Measurements from ENCODE around the gene C4orf50. TPM values are rescaled to one million over a fixed set of nuclear protein-coding genes. Genes with fewer than 3 reads are reported as not detected.

The C4orf50 gene
- total and polyA plus RNA-seq, 2 experiments from 2014 or later = not detected

- Histone ChIP-seq H2AFZ (no peak overlapping the region), H3K27ac (no peak overlapping the region), H3K4me2 (ENCODE audit: unreplicated experiment) (no peak overlapping the region), H3K79me2 (ENCODE audit: insufficient read depth) (no peaks in the 10 kb centered on the region), H3K27me3 (replicated peaks; ENCODE audit: insufficient read depth) (peaks cover 20% of the 10 kb centered on the region), H3K9ac (no peak overlapping the region), H3K4me3 (no peak overlapping the region), H4K20me1 (ENCODE audit: insufficient read depth) (no peaks in the 10 kb centered on the region), H3K4me1 (ENCODE audit: insufficient read depth) (no peaks in the 10 kb centered on the region), H3K9me2 (ENCODE audit: insufficient read depth) (no peaks in the 10 kb centered on the region), H3F3A (ENCODE audit: insufficient read depth) (no peaks in the 10 kb centered on the region), H3K36me3 (ENCODE audit: low read depth) (no peaks in the 10 kb centered on the region), H3K9me3 (ENCODE audit: low read depth) (no peaks in the 10 kb centered on the region)
- no peak for DNase-seq
- TF ChIP-seq EZH2 (IDR thresholded peaks at IDR 0.05; ENCODE audit: insufficient read depth, poor library complexity, severe bottlenecking) (no peak), EZH2phosphoT487 (IDR thresholded peaks at IDR 0.05; ENCODE audit: insufficient read depth, low read depth) (no peak)
- WGBS, 2 experiments (ENCODE audit: low coverage in 1 of 2, low lambda C conversion rate in 2 of 2, missing lambda C conversion rate in 2 of 2) = 27 to 32% methylated on average over 3 of the region's 3 CpGs
- in situ Hi-C loops (cut with MboI) = no loop called here
These were observed 91.1 kb downstream of the C4orf50 start for GRCh38 chr4:5927116-5927515.

DNA sequence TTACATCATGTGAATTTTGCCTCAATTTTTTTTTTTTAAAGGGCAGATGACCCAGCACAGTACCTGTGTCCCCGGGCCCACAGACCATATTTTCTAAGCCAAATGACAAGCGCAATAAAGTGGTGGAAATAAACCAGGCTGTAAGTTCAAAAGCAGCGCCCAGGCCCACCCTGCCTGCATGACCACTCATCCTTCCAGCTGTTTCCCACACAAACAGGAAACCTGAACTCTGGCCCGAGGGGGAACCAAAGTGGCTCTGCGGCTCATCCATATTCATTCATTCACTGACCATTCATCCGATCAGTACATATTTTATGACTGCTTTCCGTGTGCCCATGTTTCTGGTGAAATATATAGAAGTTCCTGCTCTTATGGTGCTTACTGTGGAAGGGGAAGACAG, 91.6 kb downstream of the C4orf50 start:
- no peaks in the 10 kb centered on the region for H3F3A ChIP-seq (ENCODE audit: insufficient read depth)
- no peaks in the 10 kb centered on the region for H4K20me1 ChIP-seq (ENCODE audit: insufficient read depth)
- TF ChIP-seq EZH2 (IDR thresholded peaks at IDR 0.05; ENCODE audit: insufficient read depth, poor library complexity, severe bottlenecking) (no peak), EZH2phosphoT487 (IDR thresholded peaks at IDR 0.05; ENCODE audit: insufficient read depth, low read depth) (no peak)
- H3K4me1 ChIP-seq (ENCODE audit: insufficient read depth) = no peaks in the 10 kb centered on the region
- no peak overlapping the region for H3K4me3 ChIP-seq
- H3K9me2 ChIP-seq (ENCODE audit: insufficient read depth) = no peaks in the 10 kb centered on the region
- no peak for DNase-seq
- H2AFZ ChIP-seq = no peak overlapping the region
- H3K27ac ChIP-seq = no peak overlapping the region
- peaks cover 17% of the 10 kb centered on the region for H3K27me3 ChIP-seq (replicated peaks; ENCODE audit: insufficient read depth)
- in situ Hi-C loops (cut with MboI) = no loop called here
- H3K36me3 ChIP-seq (ENCODE audit: low read depth) = no peaks in the 10 kb centered on the region
- 43 to 44% methylated on average over 7 of the region's 7 CpGs for WGBS, 2 experiments (ENCODE audit: low coverage in 1 of 2, low lambda C conversion rate in 2 of 2, missing lambda C conversion rate in 2 of 2)
- H3K9ac ChIP-seq = no peak overlapping the region
- H3K79me2 ChIP-seq (ENCODE audit: insufficient read depth) = no peaks in the 10 kb centered on the region
- no peaks in the 10 kb centered on the region for H3K9me3 ChIP-seq (ENCODE audit: low read depth)
- no peak overlapping the region for H3K4me2 ChIP-seq (ENCODE audit: unreplicated experiment)

DNA sequence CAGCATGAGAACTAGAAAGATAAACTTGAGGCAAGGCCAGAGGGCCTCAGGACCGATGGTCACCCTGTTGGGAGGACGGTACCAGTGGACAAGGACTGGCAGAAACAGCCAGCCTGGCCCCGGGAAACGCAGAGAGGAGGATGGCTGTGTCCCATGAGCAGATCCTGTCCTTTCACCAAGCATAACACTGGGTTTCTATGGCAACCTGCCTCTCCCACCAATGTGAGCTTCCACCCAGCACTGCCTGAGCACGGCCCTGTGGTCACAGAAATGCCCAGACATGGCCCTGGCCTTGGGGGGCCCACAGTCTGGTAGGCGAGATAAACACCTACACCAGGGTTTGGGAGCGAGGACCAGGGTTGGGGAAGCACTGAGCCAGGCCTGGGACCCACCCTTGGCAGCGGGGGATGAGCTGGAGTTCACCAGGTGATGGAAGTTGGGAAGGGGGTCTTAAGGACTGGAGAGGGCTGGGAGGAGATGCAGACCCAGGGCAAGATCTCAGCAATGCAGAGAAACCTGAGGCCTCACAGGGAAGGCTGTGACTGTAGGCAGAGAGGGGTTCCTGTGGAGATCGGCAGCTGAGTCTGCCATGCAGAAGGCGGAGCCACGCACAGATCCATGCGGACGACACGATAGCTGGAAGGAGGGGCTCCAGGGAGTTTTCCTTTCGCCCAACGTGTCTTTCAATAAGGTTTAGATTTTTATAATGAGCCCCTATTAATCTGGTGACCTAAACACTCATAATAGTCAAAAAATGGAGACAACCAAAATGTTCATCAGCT, 92.6 kb downstream of the C4orf50 start:
- peaks cover 13% of the 10 kb centered on the region for H3K27me3 ChIP-seq (replicated peaks; ENCODE audit: insufficient read depth)
- no peaks in the 10 kb centered on the region for H3K9me2 ChIP-seq (ENCODE audit: insufficient read depth)
- H3K4me1 ChIP-seq (ENCODE audit: insufficient read depth) = no peaks in the 10 kb centered on the region
- no peak overlapping the region for H3K9ac ChIP-seq
- no peak overlapping the region for H2AFZ ChIP-seq
- DNase-seq = no peak
- no peak overlapping the region for H3K4me3 ChIP-seq
- no peak overlapping the region for H3K27ac ChIP-seq
- 39% methylated on average over 16 of the region's 16 CpGs for WGBS, 2 experiments (ENCODE audit: low coverage in 1 of 2, low lambda C conversion rate in 2 of 2, missing lambda C conversion rate in 2 of 2)
- no peaks in the 10 kb centered on the region for H3K79me2 ChIP-seq (ENCODE audit: insufficient read depth)
- in situ Hi-C loops (cut with MboI) = no loop called here
- H3K36me3 ChIP-seq (ENCODE audit: low read depth) = no peaks in the 10 kb centered on the region
- H3K9me3 ChIP-seq (ENCODE audit: low read depth) = no peaks in the 10 kb centered on the region
- no peak for TF ChIP-seq EZH2 (IDR thresholded peaks at IDR 0.05; ENCODE audit: insufficient read depth, poor library complexity, severe bottlenecking)
- TF ChIP-seq EZH2phosphoT487 (IDR thresholded peaks at IDR 0.05; ENCODE audit: insufficient read depth, low read depth) = no peak
- no peaks in the 10 kb centered on the region for H3F3A ChIP-seq (ENCODE audit: insufficient read depth)
- H4K20me1 ChIP-seq (ENCODE audit: insufficient read depth) = no peaks in the 10 kb centered on the region
- no peak overlapping the region for H3K4me2 ChIP-seq (ENCODE audit: unreplicated experiment)

GRCh38 chr4:5924461-5925125, 93.6 kb downstream of the C4orf50 start:
- H3K4me2 ChIP-seq (ENCODE audit: unreplicated experiment) = no peak overlapping the region
- in situ Hi-C loops (cut with MboI) = no loop called here
- H2AFZ ChIP-seq = no peak overlapping the region
- no peaks in the 10 kb centered on the region for H3F3A ChIP-seq (ENCODE audit: insufficient read depth)
- no peak for TF ChIP-seq EZH2phosphoT487 (IDR thresholded peaks at IDR 0.05; ENCODE audit: insufficient read depth, low read depth)
- TF ChIP-seq EZH2 (IDR thresholded peaks at IDR 0.05; ENCODE audit: insufficient read depth, poor library complexity, severe bottlenecking) = no peak
- DNase-seq = no peak
- no peaks in the 10 kb centered on the region for H4K20me1 ChIP-seq (ENCODE audit: insufficient read depth)
- H3K36me3 ChIP-seq (ENCODE audit: low read depth) = no peaks in the 10 kb centered on the region
- H3K9ac ChIP-seq = no peak overlapping the region
- 31 to 33% methylated on average over 12 of the region's 12 CpGs for whole genome bisulfite sequencing, 2 experiments (ENCODE audit: low coverage in 1 of 2, low lambda C conversion rate in 2 of 2, missing lambda C conversion rate in 2 of 2)
- H3K79me2 ChIP-seq (ENCODE audit: insufficient read depth) = no peaks in the 10 kb centered on the region
- H3K4me3 ChIP-seq = no peak overlapping the region
- no peaks in the 10 kb centered on the region for H3K4me1 ChIP-seq (ENCODE audit: insufficient read depth)
- H3K27ac ChIP-seq = no peak overlapping the region
- no peaks in the 10 kb centered on the region for H3K9me3 ChIP-seq (ENCODE audit: low read depth)
- peaks cover 11% of the 10 kb centered on the region for H3K27me3 ChIP-seq (replicated peaks; ENCODE audit: insufficient read depth)
- H3K9me2 ChIP-seq (ENCODE audit: insufficient read depth) = no peaks in the 10 kb centered on the region

Measured in GM23248 (cell line).